HepG2 (cell line): ENCODE data around the gene TAAR1.

Experiments
- KAT2B ChIP-seq: fragments of 150-350 bp; IDR thresholded peaks from 2 replicates; pipeline ENCODE4 v1.6.1; 2014; ENCODE audit warnings: low read depth, low read length, borderline replicate concordance
- POLR2A ChIP-seq, 2 experiments: IDR thresholded peaks; 2 replicates each; pipeline ENCODE4 v1.6.1; 2011; ENCODE audit warnings: low read depth in 2 of 2, low read length in 2 of 2, mild to moderate bottlenecking in 1 of 2, moderate library complexity in 1 of 2; ENCODE audit not compliant: insufficient read depth in 1 of 2
- SP1 ChIP-seq, 2 experiments: fragments of 450-650 bp in 1 of 2; sonication (generic) in 1 of 2; formaldehyde crosslinking in 1 of 2; IDR thresholded peaks; 2 replicates each; pipeline versions ENCODE4 v1.4.0 to v1.6.1; 2016 to 2020; ENCODE audit warnings: missing genetic modification reagents in 1 of 2
- ZNF441 ChIP-seq: sonication (generic); formaldehyde crosslinking; IDR thresholded peaks from 2 replicates; pipeline ENCODE4 v1.7.0; 2021; ENCODE audit warnings: missing genetic modification reagents, borderline replicate concordance
- ZNF782 ChIP-seq: sonication (generic); formaldehyde crosslinking; IDR thresholded peaks from 2 replicates; pipeline ENCODE4 v1.4.0; 2020; ENCODE audit warnings: missing genetic modification reagents, mild to moderate bottlenecking, borderline replicate concordance
- ZNF879 ChIP-seq: sonication (generic); formaldehyde crosslinking; IDR thresholded peaks from 2 replicates; pipeline ENCODE4 v1.8.1; 2023; ENCODE audit warnings: missing genetic modification reagents
- TF ChIP-seq, protein P1 (sequence below): sonication (generic); formaldehyde crosslinking; IDR thresholded peaks from 2 replicates; pipeline ENCODE4 v1.5.0; 2020; ENCODE audit warnings: mild to moderate bottlenecking, missing genetic modification reagents, moderate library complexity
- TF ChIP-seq, protein P2 (sequence below): sonication (generic); formaldehyde crosslinking; IDR thresholded peaks from 2 replicates; pipeline ENCODE4 v1.5.0; 2020; ENCODE audit warnings: missing genetic modification reagents, mild to moderate bottlenecking, borderline replicate concordance

DNA sequence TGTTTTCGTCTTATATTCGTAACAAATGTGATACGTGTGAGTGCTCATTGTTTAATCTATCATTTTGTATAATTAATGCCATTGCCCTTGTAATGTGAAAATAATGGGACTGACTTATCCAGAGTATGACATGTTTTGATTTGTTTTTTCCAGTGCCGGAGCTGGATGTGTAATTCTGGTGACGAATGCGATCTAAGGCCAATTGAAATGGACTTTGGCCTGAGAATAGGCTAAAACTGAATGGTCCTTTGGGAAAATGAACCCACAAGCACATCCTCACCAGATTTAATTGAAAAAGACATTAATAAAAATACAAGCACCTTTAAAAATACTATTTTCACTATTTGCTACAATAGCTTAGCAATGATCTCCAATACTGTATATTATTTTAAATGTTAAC lies 62.8 kb downstream of the TAAR1 start:
- TF ChIP-seq POLR2A (IDR thresholded peaks at IDR 0.05; ENCODE audit: insufficient read depth in 1 of 2, low read depth in 2 of 2, low read length in 2 of 2) (no peak), ZNF879 (CRISPR knock-in tag) (no peak), SP1 (IDR thresholded peaks at IDR 0.05) (no peak), SP1 (CRISPR knock-in tag; IDR thresholded peaks at IDR 0.05) (no peak), ZNF441 (CRISPR knock-in tag) (no peak), ZNF782 (CRISPR knock-in tag) (no peak), KAT2B (no peak)
- TF ChIP-seq, protein P1, sequence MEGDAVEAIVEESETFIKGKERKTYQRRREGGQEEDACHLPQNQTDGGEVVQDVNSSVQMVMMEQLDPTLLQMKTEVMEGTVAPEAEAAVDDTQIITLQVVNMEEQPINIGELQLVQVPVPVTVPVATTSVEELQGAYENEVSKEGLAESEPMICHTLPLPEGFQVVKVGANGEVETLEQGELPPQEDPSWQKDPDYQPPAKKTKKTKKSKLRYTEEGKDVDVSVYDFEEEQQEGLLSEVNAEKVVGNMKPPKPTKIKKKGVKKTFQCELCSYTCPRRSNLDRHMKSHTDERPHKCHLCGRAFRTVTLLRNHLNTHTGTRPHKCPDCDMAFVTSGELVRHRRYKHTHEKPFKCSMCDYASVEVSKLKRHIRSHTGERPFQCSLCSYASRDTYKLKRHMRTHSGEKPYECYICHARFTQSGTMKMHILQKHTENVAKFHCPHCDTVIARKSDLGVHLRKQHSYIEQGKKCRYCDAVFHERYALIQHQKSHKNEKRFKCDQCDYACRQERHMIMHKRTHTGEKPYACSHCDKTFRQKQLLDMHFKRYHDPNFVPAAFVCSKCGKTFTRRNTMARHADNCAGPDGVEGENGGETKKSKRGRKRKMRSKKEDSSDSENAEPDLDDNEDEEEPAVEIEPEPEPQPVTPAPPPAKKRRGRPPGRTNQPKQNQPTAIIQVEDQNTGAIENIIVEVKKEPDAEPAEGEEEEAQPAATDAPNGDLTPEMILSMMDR = no peak
- TF ChIP-seq, protein P2, sequence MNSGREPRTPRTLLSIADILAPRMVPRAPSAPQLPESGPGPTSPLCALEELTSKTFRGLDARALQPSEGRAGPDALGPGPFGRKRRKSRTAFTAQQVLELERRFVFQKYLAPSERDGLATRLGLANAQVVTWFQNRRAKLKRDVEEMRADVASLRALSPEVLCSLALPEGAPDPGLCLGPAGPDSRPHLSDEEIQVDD (CRISPR knock-in tag) = no peak
